ENCODE measurements around the gene LMTK3.
A peak's percentile ranks its signal among the peaks of the same experiment; 100 is the strongest.

LMTK3 gene

GRCh38 chr19:48511800-48512503 is at the start of gene LMTK3:
Gene LMTK3 (minus strand): TSS chr19:48511835. CDS start chr19:48511576, 259 bp downstream.
- peak; percentile 50 to 60 for DNase-seq (ENCODE audit: low read depth in 2 of 2)

- DNase-seq (ENCODE audit: low read depth in 2 of 2) = no peak
Observed at GRCh38 chr19:48561412-48561811, 49.8 kb upstream of the LMTK3 start.

GRCh38 chr19:48560095-48560530 is 48.5 kb upstream of the LMTK3 start:
- no peak for DNase-seq (ENCODE audit: low read depth in 2 of 2)

- no peak for DNase-seq (ENCODE audit: low read depth in 2 of 2)
Observed at GRCh38 chr19:48558018-48558684, 46.5 kb upstream of the LMTK3 start.

GRCh38 chr19:48556825-48557224 is 45.2 kb upstream of the LMTK3 start:
- no peak for DNase-seq (ENCODE audit: low read depth in 2 of 2)

- DNase-seq (ENCODE audit: low read depth in 2 of 2) = no peak
Observed at GRCh38 chr19:48556163-48556562, 44.5 kb upstream of the LMTK3 start.

GRCh38 chr19:48554385-48555091 is 42.9 kb upstream of the LMTK3 start:
- DNase-seq (ENCODE audit: low read depth in 2 of 2) = no peak

- no peak for DNase-seq (ENCODE audit: low read depth in 2 of 2)
Observed at GRCh38 chr19:48553676-48554384, 42.2 kb upstream of the LMTK3 start.

- no peak for DNase-seq (ENCODE audit: low read depth in 2 of 2)
Observed at GRCh38 chr19:48552406-48553322, 41.0 kb upstream of the LMTK3 start.

- no peak for DNase-seq (ENCODE audit: low read depth in 2 of 2)
Observed at GRCh38 chr19:48551437-48552302, 40.0 kb upstream of the LMTK3 start, which contains the start of gene SULT2B1. Gene SULT2B1 (plus strand): TSS chr19:48552172. CDS start chr19:48552253, 81 bp downstream.

GRCh38 chr19:48549380-48549779 is 37.7 kb upstream of the LMTK3 start:
- DNase-seq (ENCODE audit: low read depth in 2 of 2) = no peak

- DNase-seq (ENCODE audit: low read depth in 2 of 2) = no peak
Observed at GRCh38 chr19:48548253-48548911, 36.7 kb upstream of the LMTK3 start.

GRCh38 chr19:48547722-48548121 is 36.1 kb upstream of the LMTK3 start:
- no peak for DNase-seq (ENCODE audit: low read depth in 2 of 2)

- DNase-seq (ENCODE audit: low read depth in 2 of 2) = no peak
Observed at GRCh38 chr19:48544856-48545750, 33.5 kb upstream of the LMTK3 start.

- DNase-seq (ENCODE audit: low read depth in 2 of 2) = no peak
Observed at GRCh38 chr19:48543121-48543710, 31.6 kb upstream of the LMTK3 start.

- no peak for DNase-seq (ENCODE audit: low read depth in 2 of 2)
Observed at GRCh38 chr19:48541813-48542212, 30.2 kb upstream of the LMTK3 start.

GRCh38 chr19:48540110-48540509 is 28.5 kb upstream of the LMTK3 start:
- no peak for DNase-seq (ENCODE audit: low read depth in 2 of 2)
